HG02938 (cell line): ENCODE measurements around the gene TMEM263.
"Not testable (repeated sequence)": the region's sequence is repeated elsewhere in the genome, so short reads cannot be mapped to it uniquely, and the experiment has no call there.

Experiments
- ATAC-seq: cut with Tn5 transposase; IDR thresholded peaks from one replicate; pipeline ENCODE4 v1.9.1; 2021; ENCODE audit warnings: mild to moderate bottlenecking, moderate library complexity; ENCODE audit not compliant: unreplicated experiment

Gene TMEM263

DNA sequence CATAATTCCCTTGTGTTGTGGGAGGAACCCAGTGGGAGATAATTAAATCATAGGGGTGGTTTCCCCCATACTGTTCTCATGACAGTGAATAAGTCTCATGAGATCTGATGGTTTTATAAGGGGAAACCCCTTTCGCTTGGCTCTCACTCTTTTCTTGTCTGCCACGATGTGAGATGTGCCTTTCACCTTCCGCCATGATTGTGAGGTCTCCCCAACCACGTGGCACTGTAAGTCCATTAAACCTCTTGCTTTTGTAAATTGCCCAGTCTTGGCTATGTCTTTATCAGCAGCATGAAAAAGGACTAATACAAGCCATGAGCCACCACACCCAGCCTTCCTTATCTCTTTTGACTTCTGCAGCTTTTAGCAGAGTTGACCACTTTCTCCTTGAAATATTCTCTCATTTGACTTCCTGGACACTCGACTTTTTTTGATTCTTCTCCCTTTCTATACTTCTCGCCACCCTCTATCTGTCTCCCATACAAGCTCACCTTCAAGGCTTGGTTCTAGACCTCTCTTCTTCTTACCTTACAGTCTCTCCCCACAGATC is 29.0 kb downstream of the TMEM263 start:
- no peak for ATAC-seq

GRCh38 chr12:106985479-106985878 is 29.8 kb downstream of the TMEM263 start:
- no peak for ATAC-seq

- no peak for ATAC-seq
Observed at GRCh38 chr12:106986135-106986534, 30.4 kb downstream of the TMEM263 start.

GRCh38 chr12:106986625-106987389 is 31.1 kb downstream of the TMEM263 start, which contains the start of gene MTERF2:
MTERF2 (minus strand) TSS chr12:106987146; CDS start chr12:106978714, 8,432 bp downstream.
- ATAC-seq, result peak; percentile 91

GRCh38 chr12:106987846-106988245 is 32.1 kb downstream of the TMEM263 start:
- no peak for ATAC-seq

GRCh38 chr12:106994579-106995220 is 39.0 kb downstream of the TMEM263 start:
- ATAC-seq, result no peak

DNA sequence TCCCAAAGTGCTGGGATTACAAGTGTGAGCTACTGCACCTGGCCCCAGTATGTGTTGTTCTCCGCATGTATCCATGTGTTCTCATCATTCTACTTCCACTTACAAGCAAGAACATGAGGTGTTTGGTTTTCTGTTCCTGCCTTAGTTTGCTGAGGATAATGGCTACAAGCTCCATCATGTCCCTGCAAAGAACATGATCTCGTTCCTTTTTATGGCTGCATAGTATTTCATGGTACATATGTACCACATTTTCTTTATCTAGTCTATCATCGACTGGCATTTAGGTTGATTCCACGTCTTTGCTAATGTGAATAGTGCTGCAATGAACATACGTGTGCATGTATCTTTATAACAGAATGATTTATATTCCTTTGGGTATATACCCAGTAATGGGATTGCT is 40.4 kb downstream of the TMEM263 start:
- ATAC-seq, result not testable (repeated sequence)

GRCh38 chr12:106997916-106998315 is 42.2 kb downstream of the TMEM263 start:
- no peak for ATAC-seq

- no peak for ATAC-seq
Observed at GRCh38 chr12:106999446-106999845, 43.7 kb downstream of the TMEM263 start.

GRCh38 chr12:107002665-107003064 is 47.0 kb downstream of the TMEM263 start:
- ATAC-seq, result not testable (repeated sequence)

DNA sequence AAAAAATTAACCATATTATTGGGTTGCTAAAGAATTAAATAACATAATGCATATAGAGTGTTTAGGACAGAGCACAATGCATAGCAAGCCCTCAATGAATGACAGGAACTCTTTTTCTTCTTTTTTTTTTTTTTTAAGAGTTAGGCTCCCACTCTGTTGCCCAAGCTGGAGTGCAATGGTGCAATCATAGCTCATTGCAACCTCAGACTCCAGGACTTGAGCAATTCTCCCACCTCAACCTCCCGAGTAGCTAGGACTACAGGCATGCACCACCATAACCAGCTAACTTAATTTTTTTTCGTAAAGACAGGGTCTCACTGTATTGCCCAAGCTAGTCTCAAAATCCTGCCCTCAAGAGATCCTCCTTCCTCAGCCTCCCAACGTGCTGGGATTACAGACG is 51.7 kb downstream of the TMEM263 start:
- ATAC-seq, result no peak

DNA sequence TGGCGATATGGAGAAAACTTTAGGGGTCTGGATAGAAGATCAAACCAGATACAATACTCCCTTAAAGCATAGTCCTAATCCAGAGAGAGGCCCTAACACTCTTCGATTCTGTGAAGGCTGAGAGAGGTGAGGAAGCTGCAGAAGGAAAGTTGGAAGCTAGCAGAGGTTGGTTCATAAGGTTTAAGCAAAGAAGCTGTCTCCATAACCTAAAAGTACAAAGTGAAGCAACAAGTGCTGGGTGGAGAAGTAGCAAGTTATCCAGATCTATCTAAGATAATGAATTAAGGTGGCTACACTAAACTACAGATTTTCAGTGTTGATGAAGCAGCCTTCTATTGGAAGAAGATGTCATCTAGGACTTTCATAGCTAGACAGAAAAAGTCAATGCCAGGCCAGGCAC is 55.8 kb downstream of the TMEM263 start:
- no peak for ATAC-seq

GRCh38 chr12:107012736-107013425 is 57.2 kb downstream of the TMEM263 start:
- no peak for ATAC-seq

DNA sequence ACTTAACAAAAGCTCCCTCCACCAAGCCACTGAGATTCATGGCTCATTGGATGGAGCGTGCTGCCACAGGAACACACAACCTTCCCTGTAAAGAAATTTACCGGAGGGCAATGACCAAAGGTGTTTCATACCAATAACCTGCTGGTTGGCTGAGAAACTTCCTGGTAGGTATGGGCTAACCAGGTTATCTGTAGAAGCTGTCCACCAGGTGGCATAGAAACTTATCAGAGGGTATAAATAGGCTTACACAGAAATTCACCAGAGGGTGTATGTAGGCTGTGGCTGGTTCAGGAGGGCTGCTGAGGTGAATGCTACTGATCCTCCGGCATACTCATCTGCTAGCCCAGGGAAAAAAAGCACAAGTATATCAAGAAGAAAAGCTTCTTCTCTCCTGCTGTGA is 58.3 kb downstream of the TMEM263 start:
- ATAC-seq, result no peak

- no peak for ATAC-seq
Observed at GRCh38 chr12:107017042-107017441, 61.3 kb downstream of the TMEM263 start.

DNA sequence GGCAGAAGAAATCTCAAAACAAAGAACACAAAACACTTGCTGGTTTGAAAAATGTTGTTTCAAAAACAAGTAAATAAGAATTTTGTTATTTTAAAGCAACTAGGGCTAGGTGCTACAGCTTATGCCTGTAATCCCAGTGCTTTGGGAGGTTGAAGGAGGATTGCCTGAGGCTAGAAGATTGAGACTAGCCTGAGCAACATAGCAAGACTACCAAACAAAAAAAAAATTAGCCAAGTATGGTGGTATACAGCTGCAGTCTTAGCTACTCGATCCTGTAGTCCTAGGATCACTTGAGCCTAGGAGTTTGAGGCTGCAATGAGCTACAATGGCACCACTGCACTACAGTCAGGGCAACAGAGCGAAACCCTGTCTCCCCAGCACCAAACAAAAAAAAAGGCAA is 63.8 kb downstream of the TMEM263 start:
- ATAC-seq, result no peak
